ENCODE results near the gene AUH.

- TF ChIP-seq, protein P1, sequence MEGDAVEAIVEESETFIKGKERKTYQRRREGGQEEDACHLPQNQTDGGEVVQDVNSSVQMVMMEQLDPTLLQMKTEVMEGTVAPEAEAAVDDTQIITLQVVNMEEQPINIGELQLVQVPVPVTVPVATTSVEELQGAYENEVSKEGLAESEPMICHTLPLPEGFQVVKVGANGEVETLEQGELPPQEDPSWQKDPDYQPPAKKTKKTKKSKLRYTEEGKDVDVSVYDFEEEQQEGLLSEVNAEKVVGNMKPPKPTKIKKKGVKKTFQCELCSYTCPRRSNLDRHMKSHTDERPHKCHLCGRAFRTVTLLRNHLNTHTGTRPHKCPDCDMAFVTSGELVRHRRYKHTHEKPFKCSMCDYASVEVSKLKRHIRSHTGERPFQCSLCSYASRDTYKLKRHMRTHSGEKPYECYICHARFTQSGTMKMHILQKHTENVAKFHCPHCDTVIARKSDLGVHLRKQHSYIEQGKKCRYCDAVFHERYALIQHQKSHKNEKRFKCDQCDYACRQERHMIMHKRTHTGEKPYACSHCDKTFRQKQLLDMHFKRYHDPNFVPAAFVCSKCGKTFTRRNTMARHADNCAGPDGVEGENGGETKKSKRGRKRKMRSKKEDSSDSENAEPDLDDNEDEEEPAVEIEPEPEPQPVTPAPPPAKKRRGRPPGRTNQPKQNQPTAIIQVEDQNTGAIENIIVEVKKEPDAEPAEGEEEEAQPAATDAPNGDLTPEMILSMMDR (IDR thresholded peaks at IDR 0.05; ENCODE audit: insufficient read depth, low read length): no peak
- TF ChIP-seq POLR2AphosphoS5 (IDR thresholded peaks at IDR 0.05; ENCODE audit: low read depth): no peak
- TF ChIP-seq REST (IDR thresholded peaks at IDR 0.05; ENCODE audit: insufficient replicate concordance, low read depth): no peak
- no peak for TF ChIP-seq GABPA (IDR thresholded peaks at IDR 0.05; ENCODE audit: low read depth)
Measured at GRCh38 chr9:91176426-91176825, 185.3 kb downstream of the AUH start.
